NCI-H2081 (cell line): ENCODE data around the gene N4BP3.

Source experiments
- DNase-seq, 2 experiments: peaks; one replicate each; lab custom pipeline; 2025; lab: John Stamatoyannopoulos, UW

N4BP3 gene

GRCh38 chr5:178103612-178104011 lies 9.7 kb upstream of the N4BP3 start:
- DNase-seq, result no peak

GRCh38 chr5:178104492-178104891 lies 8.8 kb upstream of the N4BP3 start:
- DNase-seq, result no peak

GRCh38 chr5:178106086-178106485 lies 7.2 kb upstream of the N4BP3 start:
- DNase-seq, result no peak

GRCh38 chr5:178106556-178107239 lies 6.6 kb upstream of the N4BP3 start:
- DNase-seq, result no peak

- no peak for DNase-seq
Observed at GRCh38 chr5:178107756-178108310, 5.5 kb upstream of the N4BP3 start.

GRCh38 chr5:178108446-178108845 lies 4.9 kb upstream of the N4BP3 start:
- no peak for DNase-seq

GRCh38 chr5:178108966-178109365 lies 4.4 kb upstream of the N4BP3 start:
- DNase-seq, result no peak

GRCh38 chr5:178110511-178110910 lies 2.8 kb upstream of the N4BP3 start:
- no peak for DNase-seq

- DNase-seq, result no peak
Observed at GRCh38 chr5:178111925-178112324, 1.4 kb upstream of the N4BP3 start.

- no peak for DNase-seq
Observed at GRCh38 chr5:178112545-178112944, 787 bp upstream of the N4BP3 start.

- no peak for DNase-seq
Observed at GRCh38 chr5:178113841-178114324, 551 bp downstream of the N4BP3 start.

- no peak for DNase-seq
Observed at GRCh38 chr5:178114325-178115135, 1.2 kb downstream of the N4BP3 start.

- no peak for DNase-seq
Observed at GRCh38 chr5:178115136-178115813, 1.9 kb downstream of the N4BP3 start.

- DNase-seq, result no peak
Observed at GRCh38 chr5:178115814-178116142, 2.4 kb downstream of the N4BP3 start.

- no peak for DNase-seq
Observed at GRCh38 chr5:178116143-178116885, 3.0 kb downstream of the N4BP3 start.

GRCh38 chr5:178117923-178118701 lies 4.8 kb downstream of the N4BP3 start:
- no peak for DNase-seq

GRCh38 chr5:178119915-178120606 lies 6.7 kb downstream of the N4BP3 start:
- no peak for DNase-seq

- peak; percentile 89 to 96 for DNase-seq
Observed at GRCh38 chr5:178120607-178121357, 7.5 kb downstream of the N4BP3 start.

- no peak for DNase-seq
Observed at GRCh38 chr5:178121391-178122276, 8.3 kb downstream of the N4BP3 start.
